Measurements from ENCODE around the gene DDIAS.
"Not testable (repeated sequence)": the region's sequence is repeated elsewhere in the genome, so short reads cannot be mapped to it uniquely, and the experiment has no call there.

DDIAS gene

GRCh38 chr11:82901165-82901921, at the start of gene DDIAS:
TSS of gene DDIAS (plus strand) at chr11:82901736. CDS start at chr11:82914739, 13,003 bp downstream.
- peak; percentile 92 for DNase-seq (ENCODE audit: low read depth)

DNA sequence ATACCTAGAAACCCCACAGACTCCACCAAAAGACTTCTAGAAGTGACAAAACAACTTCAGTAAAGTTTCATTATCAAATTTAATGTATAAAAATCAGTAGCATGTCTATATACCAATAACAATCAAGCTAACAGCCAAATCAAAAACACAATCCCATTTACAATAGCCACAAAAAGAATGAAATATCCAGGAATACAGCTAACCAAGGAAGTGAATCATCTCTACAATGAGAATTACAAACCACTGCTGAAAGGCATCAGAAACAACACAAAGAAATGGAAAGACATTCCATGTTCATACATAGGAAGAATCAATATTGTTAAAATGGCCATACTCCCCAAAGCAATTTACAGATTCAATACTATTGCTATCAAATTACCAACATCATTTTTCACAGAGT, 47.3 kb upstream of the DDIAS start:
- no peak for DNase-seq (ENCODE audit: low read depth)

- DNase-seq (ENCODE audit: low read depth) = not testable (repeated sequence)
Observed at GRCh38 chr11:82854916-82855315, 46.6 kb upstream of the DDIAS start.

- DNase-seq (ENCODE audit: low read depth) = no peak
Observed at GRCh38 chr11:82855616-82856015, 45.9 kb upstream of the DDIAS start.

DNA sequence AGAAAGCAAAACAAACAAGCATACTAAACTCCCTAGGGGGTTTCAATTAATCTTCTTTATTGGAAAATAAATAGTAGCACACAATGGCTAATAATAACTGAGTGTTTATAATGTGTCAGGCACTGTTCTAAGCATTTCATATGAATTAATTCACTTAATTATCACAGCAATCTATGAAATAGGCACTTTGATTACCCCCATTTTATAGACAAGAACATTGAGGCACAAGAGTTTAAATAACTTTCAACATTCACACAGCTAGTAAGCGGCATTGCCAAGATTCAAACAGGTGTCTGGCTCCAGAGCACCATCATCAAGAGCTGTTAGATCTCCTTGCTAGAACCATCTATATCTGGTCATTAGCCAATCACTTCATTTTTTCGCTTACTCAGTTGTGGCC, 44.4 kb upstream of the DDIAS start:
- no peak for DNase-seq (ENCODE audit: low read depth)

GRCh38 chr11:82858133-82858532, 43.4 kb upstream of the DDIAS start:
- DNase-seq (ENCODE audit: low read depth) = no peak

DNA sequence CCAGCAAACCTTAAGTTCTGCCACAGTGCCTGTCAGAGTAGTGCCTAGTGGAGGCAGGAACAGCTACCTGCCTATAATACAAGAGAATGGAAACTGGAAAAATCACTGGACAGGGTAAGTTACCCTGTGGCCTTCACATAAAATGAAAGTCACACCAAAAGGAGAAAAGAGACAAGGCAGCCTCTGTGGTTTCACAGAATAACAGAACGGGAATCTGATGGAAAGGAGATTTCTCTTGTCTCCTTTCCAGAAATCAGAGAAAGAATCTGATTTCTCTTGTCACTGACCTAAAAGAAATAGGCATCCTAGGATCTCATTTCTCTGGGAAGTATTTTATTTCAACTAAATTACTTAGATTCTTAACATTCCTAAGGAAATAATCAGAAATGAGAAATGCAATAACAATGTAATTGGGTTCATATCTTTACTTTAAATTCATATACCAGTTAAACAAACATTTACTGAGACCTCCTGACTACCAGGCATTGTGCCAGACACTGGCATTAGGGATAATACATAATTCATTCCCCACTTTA, 42.9 kb upstream of the DDIAS start:
- no peak for DNase-seq (ENCODE audit: low read depth)

DNA sequence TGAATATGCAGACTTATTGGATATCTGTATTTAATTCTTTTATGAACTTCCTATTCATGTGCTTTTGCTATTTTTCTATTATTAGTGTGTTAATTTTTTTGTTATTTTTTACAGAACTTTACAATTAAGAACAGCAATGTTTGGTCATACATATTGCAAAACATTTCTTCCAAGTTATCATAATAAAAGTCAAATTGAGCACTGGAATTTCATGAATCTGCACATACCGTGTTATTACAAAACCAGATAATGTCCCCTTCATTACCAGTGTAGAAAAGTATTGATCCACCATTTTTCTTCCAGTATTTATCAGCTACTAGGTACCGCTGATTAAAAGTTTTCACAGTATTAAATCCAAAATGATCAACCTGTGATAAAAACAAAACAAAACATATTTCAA, 41.8 kb upstream of the DDIAS start:
- no peak for DNase-seq (ENCODE audit: low read depth)

DNA sequence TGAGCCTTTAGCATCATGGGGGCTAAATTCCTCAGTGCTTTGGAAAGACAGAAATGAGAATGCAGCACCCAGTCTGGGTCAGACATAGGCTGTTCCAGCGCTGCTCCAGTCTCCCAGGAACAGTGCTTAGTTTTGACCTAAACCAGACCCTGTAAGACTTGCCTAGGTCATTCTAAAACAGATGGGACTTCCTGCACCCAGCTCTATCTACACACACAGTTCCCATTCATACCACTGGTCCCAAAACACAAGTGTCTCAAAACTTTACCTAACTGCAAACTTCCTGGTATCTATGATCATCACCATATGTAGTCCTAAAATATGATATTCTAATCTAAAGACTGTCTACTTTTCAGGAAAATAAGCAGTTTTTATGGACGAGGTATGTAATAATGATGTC, 39.2 kb upstream of the DDIAS start:
- no peak for DNase-seq (ENCODE audit: low read depth)

DNA sequence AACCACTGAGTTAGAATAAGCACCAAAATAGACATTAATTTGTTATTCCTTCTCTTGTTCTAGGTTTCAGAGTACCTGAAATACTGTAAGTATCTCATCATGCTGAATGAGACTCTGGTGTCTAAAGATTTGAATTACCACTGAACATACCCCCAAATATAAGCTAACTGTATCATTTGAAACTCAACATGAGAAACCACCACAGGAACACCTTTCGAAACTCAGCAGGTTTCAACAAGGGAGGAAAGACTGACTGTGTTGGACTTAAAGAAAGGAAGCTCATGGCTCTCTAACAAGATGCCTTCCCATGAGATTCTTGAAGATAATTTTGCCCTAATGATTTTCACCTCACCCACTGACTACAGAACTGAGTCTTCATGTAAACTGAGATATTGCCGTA, 38.3 kb upstream of the DDIAS start:
- DNase-seq (ENCODE audit: low read depth) = no peak

GRCh38 chr11:82864268-82864667, 37.3 kb upstream of the DDIAS start:
- no peak for DNase-seq (ENCODE audit: low read depth)

GRCh38 chr11:82865841-82866240, 35.7 kb upstream of the DDIAS start:
- no peak for DNase-seq (ENCODE audit: low read depth)

- peak; percentile 65 for DNase-seq (ENCODE audit: low read depth)
Observed at GRCh38 chr11:82867495-82868082, 33.9 kb upstream of the DDIAS start.

- no peak for DNase-seq (ENCODE audit: low read depth)
Observed at GRCh38 chr11:82869657-82870056, 31.9 kb upstream of the DDIAS start.

DNA sequence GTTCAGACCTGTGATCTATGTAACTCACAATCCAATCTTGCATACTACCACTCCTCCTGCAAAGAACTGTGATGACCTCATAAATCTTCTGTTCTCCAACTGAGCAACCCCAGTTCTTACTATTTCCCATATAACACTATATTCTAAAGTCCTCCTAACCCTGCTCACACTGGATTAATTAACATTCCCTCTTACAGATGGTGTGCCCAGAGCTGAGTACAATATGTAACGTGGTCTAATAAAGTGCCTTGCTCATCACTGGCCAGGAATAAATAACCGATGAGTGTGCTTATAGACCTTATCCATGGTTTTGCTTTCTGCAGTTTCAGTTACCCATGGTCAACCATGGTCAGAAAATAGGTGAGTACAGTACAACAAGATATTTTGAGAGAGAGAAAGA, 29.9 kb upstream of the DDIAS start:
- DNase-seq (ENCODE audit: low read depth) = no peak

DNA sequence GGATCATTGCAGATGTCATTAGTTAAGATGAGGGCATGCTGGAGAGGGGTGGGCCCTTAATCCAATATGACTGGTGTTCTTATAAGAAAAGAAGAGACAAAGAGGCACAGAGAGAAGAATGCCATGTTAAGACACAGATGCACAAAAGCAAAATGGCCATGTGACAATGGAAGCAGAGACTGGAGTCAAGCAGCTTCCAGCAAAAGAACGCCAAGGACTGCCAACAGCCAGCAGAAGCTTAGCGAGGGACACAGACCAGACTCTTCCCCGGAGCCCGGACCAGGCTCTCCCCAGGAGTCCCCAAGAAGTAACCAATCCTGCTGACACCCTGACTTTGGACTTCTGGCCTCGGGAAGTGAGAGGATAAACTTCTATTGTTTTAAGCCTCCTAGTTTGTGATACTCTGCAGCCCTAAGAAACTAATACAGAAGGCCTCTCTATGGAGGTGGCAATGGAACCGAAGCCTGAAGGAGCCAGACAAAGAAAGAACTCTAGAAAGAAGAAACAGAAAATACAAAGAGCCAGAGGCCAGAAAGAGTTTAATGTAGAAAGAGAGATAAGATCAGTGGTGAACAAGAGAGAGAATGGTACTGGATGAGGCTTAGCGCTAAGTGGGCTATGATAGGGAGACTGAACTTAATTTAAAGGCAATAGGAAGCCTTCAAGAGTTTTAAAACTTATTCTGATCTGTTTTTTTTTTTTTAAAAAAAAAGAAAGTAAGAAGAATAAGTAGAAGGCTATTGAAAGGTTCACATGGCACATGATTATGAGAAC, 29.0 kb upstream of the DDIAS start:
- DNase-seq (ENCODE audit: low read depth) = no peak

DNA sequence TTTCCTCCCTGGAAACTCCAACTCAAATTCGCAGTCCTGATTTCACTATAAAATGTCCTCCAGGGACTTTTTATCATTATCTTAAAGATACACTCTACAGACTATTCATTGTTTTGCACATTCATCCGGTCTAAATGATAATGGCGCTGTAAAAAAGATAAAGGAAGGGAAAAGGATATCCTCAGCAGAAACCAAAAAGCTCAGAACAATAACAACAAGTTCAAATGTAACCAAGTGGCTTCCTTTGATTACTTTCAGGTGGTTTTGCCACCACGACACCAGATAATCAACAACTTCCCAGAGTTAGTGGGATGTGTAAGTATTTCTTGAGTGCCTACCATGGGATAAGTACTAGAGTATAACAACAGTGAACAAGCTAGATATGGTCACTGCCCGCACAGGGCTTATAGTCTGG, 27.6 kb upstream of the DDIAS start:
- no peak for DNase-seq (ENCODE audit: low read depth)

DNA sequence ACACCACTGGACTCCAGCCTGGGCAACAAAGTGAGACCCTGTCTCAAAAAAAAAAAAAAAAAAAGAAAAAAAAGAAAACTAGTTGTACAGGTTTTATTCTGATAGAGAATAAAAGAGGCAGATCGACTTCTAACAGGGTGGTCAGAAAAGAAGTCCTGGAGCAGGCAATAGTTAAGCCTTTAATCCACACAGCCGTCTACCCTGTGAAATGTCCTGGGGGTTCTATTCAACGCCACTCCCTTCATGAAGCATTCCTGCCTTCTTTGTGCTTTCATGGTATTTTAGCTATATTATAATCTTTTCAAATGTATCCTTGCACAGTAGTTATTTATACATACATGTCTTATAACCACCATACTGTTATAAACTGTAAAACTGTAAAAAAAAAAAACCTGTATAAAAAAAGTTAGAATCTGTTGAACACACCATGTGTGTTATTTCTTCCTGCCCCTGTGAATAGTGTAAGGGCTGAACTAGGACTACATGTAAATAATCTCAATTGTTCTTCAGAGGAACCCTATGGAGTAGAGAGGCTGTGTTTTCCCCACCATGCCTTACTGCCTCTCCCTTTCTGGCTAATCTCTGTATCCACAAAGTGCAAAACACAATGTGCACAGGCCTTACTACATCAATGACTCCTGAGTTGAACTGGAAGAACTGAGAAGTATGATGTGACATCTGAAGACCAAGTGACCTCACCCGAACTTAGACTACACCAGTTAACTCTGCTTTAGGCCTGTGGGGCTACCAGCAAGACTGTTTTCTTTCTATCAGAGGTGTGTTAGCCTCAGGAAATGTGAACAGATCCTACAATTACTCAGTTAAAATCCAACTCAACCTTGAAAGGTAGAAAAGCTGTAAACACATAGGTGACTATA, 26.7 kb upstream of the DDIAS start:
- no peak for DNase-seq (ENCODE audit: low read depth)

DNA sequence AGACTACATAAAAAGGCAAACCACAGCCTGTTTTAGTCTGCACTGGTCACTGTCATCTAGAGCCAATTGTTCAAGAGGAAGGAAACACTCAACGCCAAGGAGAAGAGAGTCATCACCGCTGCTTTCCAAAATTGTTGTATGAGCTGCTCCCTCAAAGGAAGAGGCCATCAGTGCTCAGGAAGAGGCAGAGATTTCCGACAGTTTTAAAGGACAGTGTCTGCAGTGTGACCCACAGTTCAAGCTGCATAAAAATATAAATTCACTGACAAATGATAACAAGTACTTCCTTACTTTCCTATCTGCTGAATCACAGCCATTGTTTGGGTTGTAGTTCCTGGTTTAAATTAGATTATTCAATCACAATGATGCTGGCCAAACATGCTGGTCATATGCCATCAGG, 17.7 kb upstream of the DDIAS start:
- no peak for DNase-seq (ENCODE audit: low read depth)

GRCh38 chr11:82889133-82890001, 12.2 kb upstream of the DDIAS start:
- no peak for DNase-seq (ENCODE audit: low read depth)

DNA sequence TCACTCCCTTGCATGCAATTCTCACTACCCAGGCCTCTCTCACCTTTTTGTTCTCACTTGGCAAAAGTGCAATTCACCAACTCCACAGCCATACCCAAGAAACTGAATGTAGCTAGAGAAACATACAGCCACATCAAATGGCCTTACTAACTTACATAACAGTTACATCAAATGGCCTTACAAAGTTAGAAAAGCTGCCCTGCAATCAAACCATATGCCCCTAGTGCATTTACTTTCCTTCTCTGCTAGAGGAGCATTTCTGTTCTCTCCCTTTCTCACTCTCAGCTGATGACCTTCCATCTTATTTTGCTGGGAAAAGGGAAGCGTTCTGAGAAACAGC, 11.6 kb upstream of the DDIAS start:
- no peak for DNase-seq (ENCODE audit: low read depth)

All from stimulated activated CD4-positive, alpha-beta T cell treated with anti-CD3 and anti-CD28 coated beads, Interleukin-2, amount 100 ng/mL, for 4 hours (primary cell).